Endothelial cell of hepatic sinusoid (primary cell): Measurements from ENCODE around the gene CKAP4.

Source experiments
- in situ Hi-C: cut with HindIII; loops from 2 replicates; pipeline ENCODE4 v1.10.0; 2017; ENCODE audit warnings: low sequenced_read_pairs

Gene CKAP4

GRCh38 chr12:106211973-106212372, 35.8 kb downstream of the CKAP4 start:
- in situ Hi-C loops, result no loop called here

GRCh38 chr12:106205208-106206069, 42.4 kb downstream of the CKAP4 start:
- in situ Hi-C loops, result no loop called here

DNA sequence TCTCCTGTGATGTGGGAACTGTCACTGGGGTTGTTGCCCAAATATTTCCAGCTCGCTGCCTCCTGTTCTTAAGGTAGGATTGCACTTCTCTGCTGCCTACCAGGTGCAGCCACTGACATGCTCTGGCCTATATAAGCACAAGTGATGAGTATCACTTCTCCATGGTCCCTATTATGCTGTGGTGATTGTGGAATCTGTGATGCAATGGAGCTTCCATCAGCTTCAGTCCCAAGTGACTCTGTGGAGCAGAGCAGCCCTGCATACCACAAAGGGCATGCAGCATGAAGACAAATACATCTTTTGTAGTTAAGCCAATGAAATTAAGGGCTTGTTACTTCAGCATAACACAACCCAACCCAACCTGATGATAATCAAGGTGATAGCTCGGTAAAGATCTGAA, 43.5 kb downstream of the CKAP4 start:
- in situ Hi-C loops, result no loop called here

- in situ Hi-C loops, result no loop called here
These were observed 49.8 kb downstream of the CKAP4 start for GRCh38 chr12:106197906-106198623.

GRCh38 chr12:106195621-106196027, 52.2 kb downstream of the CKAP4 start:
- in situ Hi-C loops, result no loop called here

GRCh38 chr12:106194351-106194750, 53.5 kb downstream of the CKAP4 start:
- in situ Hi-C loops, result no loop called here

- in situ Hi-C loops, result no loop called here
These were observed 54.2 kb downstream of the CKAP4 start for GRCh38 chr12:106193394-106194215.

DNA sequence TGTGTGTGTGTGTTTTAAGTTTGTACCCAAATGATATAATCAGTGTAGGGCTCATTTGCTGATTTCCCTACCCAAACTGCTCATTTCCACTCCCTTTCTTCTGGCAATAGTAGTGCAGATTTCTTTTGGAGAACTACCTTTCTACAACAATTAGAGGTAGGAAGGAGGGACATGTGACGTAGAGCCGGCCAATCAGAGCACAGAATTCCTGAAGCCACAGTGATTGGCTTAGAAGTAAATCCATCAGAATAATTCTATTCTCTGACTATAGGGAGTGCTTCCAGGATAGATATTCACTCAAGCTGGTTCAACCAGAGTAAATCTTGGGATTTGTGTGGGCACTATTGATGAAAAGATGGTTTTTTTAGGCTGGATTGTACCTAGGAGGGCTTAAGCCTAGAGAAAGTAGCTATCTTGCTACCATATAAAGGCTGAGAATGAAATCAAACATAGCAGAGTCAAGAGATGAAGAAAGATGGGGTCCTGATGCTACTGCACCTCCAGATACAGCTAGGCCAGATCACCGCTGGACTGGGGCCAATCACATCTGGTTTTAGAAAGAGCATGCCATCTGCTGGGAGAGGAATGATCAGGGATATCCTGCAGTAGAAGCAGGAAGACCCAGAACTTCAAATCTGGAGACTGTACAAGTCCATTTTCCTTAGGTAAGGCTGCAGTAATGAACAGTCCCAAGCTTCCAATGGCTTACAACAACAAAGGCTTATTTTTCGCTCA, 55.0 kb downstream of the CKAP4 start:
- in situ Hi-C loops, result no loop called here

DNA sequence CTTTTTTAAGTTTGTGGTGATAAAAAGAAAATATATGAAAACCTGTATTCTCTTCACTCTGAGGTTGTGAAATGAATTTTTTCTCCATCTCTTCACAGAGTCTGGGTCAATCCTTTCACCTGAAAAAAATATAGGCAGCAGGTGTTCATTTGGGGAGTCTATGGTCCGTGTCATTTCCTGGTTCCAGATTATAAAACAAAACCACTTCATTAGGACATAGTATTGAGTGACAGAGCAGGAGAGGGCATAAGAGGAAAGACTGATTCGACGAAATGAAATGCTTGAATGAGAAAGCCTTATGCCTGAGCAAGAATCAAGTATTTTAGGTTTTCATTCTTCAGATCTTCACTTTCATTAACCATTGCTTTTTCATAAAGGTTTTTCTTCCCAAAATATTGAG, 57.2 kb downstream of the CKAP4 start:
- in situ Hi-C loops, result no loop called here

- in situ Hi-C loops, result loop anchor here (5.0 kb wide), 1 partner anchor 33 kb away; no protein-coding TSS in a partner anchor
These were observed 58.5 kb downstream of the CKAP4 start for GRCh38 chr12:106189341-106189740.

- in situ Hi-C loops, result loop anchor here (5.0 kb wide), 1 partner anchor 34 kb away; no protein-coding TSS in a partner anchor
These were observed 59.6 kb downstream of the CKAP4 start for GRCh38 chr12:106188256-106188655.
